WTC11 (cell line): Measurements from ENCODE around the gene KDM2B. TPM values are rescaled to one million over a fixed set of nuclear protein-coding genes. Genes with fewer than 3 reads are reported as not detected.

ENCODE experiments used
- ATAC-seq: fragments of 200-7000 bp; cut with Tn5 transposase; 2 replicates; pipeline ENCODE4 v1.10.0; 2021; ENCODE audit warnings: mild to moderate bottlenecking, moderate library complexity
- CTCF ChIA-PET: fragments of 300-600 bp; sonication (Branson Sonifier 250); formaldehyde crosslinking; loops from one replicate; lab custom pipeline; 2021; ENCODE audit warnings: antibody characterized with exemption; lab: Charles Lee
- POLR2A ChIA-PET: fragments of 350-600 bp; sonication (Branson Sonifier 250); formaldehyde crosslinking; loops from one replicate; lab custom pipeline; 2021; ENCODE audit warnings: antibody characterized with exemption; lab: Charles Lee
- DNase-seq: peaks from one replicate; pipeline ENCODE4 v3.0.0; 2021; ENCODE audit warnings: low spot score
- H3K27ac Mint-ChIP-seq: 2 replicates; pipeline ENCODE4 v1.8.0; 2021; ENCODE audit warnings: mixed read lengths
- H3K27me3 Mint-ChIP-seq: 2 replicates; pipeline ENCODE4 v1.8.0; 2021; ENCODE audit warnings: low read depth, mild to moderate bottlenecking, moderate library complexity, mixed read lengths
- H3K36me3 Mint-ChIP-seq: 2 replicates; pipeline ENCODE4 v1.8.0; 2021; ENCODE audit warnings: mixed read lengths
- H3K4me1 Mint-ChIP-seq: 2 replicates; pipeline ENCODE4 v1.8.0; 2022; ENCODE audit warnings: mixed read lengths
- H3K4me3 Mint-ChIP-seq: 2 replicates; pipeline ENCODE4 v1.8.0; 2021; ENCODE audit warnings: mild to moderate bottlenecking, moderate library complexity, mixed read lengths
- H3K9me3 Mint-ChIP-seq: 2 replicates; pipeline ENCODE4 v1.8.0; 2021; ENCODE audit warnings: mixed read lengths
- CTCF ChIP-seq: fragments of 200-600 bp; IDR thresholded peaks from 2 replicates; pipeline ENCODE4 v1.8.0; 2022; ENCODE audit warnings: antibody characterized with exemption
- ELF4 ChIP-seq: sonication (generic); formaldehyde crosslinking; IDR thresholded peaks from 2 replicates; pipeline ENCODE4 v1.8.1; 2022; ENCODE audit warnings: low read depth, mild to moderate bottlenecking, moderate library complexity, missing genetic modification reagents
- FOXJ3 ChIP-seq: sonication (generic); formaldehyde crosslinking; IDR thresholded peaks from 2 replicates; pipeline ENCODE4 v1.9.0; 2021; ENCODE audit warnings: missing genetic modification reagents, mild to moderate bottlenecking, borderline replicate concordance
- IRF2 ChIP-seq: sonication (generic); formaldehyde crosslinking; IDR thresholded peaks from 2 replicates; pipeline ENCODE4 v1.8.0; 2022; ENCODE audit warnings: low read depth, missing genetic modification reagents, borderline replicate concordance
- MXD4 ChIP-seq: fragments of 250-450 bp; sonication (Bioruptor Pico); IDR thresholded peaks from 2 replicates; pipeline ENCODE4 v1.8.0; 2021; ENCODE audit warnings: mild to moderate bottlenecking, moderate library complexity, borderline replicate concordance
- RORB ChIP-seq: fragments of 250-450 bp; sonication (Bioruptor Pico); IDR thresholded peaks from 2 replicates; pipeline ENCODE4 v1.9.0; 2021; ENCODE audit warnings: mild to moderate bottlenecking
- SMAD4 ChIP-seq: sonication (generic); formaldehyde crosslinking; IDR thresholded peaks from 2 replicates; pipeline ENCODE4 v1.8.0; 2022; ENCODE audit warnings: mild to moderate bottlenecking, missing genetic modification reagents
- TEAD1 ChIP-seq: sonication (generic); formaldehyde crosslinking; IDR thresholded peaks from 2 replicates; pipeline ENCODE4 v1.8.0; 2022; ENCODE audit warnings: mild to moderate bottlenecking, missing genetic modification reagents
- TEAD4 ChIP-seq: sonication (generic); formaldehyde crosslinking; IDR thresholded peaks from 2 replicates; pipeline ENCODE4 v1.8.0; 2022; ENCODE audit warnings: mild to moderate bottlenecking, missing genetic modification reagents
- ZNF138 ChIP-seq: sonication (generic); formaldehyde crosslinking; conservative IDR thresholded peaks from 2 replicates; pipeline ENCODE4 v1.8.1; 2022; ENCODE audit warnings: mild to moderate bottlenecking, moderate library complexity, missing genetic modification reagents
- ZNF532 ChIP-seq: fragments of 250-450 bp; sonication (Bioruptor Pico); IDR thresholded peaks from 2 replicates; pipeline ENCODE4 v1.9.0; 2021; ENCODE audit warnings: mild to moderate bottlenecking, borderline replicate concordance
- total RNA-seq: library from RNA; stranded (reverse); gene quantifications from 3 replicates; pipeline ENCODE4 v1.2.3, GENCODE V29; 2021
- TF ChIP-seq, protein P1 (sequence below): sonication (generic); formaldehyde crosslinking; IDR thresholded peaks from 2 replicates; pipeline ENCODE4 v1.8.0; 2022; ENCODE audit warnings: missing genetic modification reagents
- TF ChIP-seq, protein P2 (sequence below): fragments of 250-450 bp; sonication (Bioruptor Pico); IDR thresholded peaks from 2 replicates; pipeline ENCODE4 v1.9.0; 2021; ENCODE audit warnings: moderate library complexity, mild to moderate bottlenecking, inconsistent platforms, borderline replicate concordance
- TF ChIP-seq, protein P3 (sequence below): sonication (generic); formaldehyde crosslinking; IDR thresholded peaks from 2 replicates; pipeline ENCODE4 v1.8.0; 2022; ENCODE audit warnings: mild to moderate bottlenecking, missing genetic modification reagents

Gene KDM2B
- total RNA-seq, 1 experiment from 2014 or later, result 147 TPM

- TF ChIP-seq, protein P1, sequence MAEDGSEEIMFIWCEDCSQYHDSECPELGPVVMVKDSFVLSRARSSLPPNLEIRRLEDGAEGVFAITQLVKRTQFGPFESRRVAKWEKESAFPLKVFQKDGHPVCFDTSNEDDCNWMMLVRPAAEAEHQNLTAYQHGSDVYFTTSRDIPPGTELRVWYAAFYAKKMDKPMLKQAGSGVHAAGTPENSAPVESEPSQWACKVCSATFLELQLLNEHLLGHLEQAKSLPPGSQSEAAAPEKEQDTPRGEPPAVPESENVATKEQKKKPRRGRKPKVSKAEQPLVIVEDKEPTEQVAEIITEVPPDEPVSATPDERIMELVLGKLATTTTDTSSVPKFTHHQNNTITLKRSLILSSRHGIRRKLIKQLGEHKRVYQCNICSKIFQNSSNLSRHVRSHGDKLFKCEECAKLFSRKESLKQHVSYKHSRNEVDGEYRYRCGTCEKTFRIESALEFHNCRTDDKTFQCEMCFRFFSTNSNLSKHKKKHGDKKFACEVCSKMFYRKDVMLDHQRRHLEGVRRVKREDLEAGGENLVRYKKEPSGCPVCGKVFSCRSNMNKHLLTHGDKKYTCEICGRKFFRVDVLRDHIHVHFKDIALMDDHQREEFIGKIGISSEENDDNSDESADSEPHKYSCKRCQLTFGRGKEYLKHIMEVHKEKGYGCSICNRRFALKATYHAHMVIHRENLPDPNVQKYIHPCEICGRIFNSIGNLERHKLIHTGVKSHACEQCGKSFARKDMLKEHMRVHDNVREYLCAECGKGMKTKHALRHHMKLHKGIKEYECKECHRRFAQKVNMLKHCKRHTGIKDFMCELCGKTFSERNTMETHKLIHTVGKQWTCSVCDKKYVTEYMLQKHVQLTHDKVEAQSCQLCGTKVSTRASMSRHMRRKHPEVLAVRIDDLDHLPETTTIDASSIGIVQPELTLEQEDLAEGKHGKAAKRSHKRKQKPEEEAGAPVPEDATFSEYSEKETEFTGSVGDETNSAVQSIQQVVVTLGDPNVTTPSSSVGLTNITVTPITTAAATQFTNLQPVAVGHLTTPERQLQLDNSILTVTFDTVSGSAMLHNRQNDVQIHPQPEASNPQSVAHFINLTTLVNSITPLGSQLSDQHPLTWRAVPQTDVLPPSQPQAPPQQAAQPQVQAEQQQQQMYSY, result no peak
- no peak for TF ChIP-seq RORB (CRISPR knock-in tag)
- TF ChIP-seq IRF2, result no peak
- TF ChIP-seq, protein P2, sequence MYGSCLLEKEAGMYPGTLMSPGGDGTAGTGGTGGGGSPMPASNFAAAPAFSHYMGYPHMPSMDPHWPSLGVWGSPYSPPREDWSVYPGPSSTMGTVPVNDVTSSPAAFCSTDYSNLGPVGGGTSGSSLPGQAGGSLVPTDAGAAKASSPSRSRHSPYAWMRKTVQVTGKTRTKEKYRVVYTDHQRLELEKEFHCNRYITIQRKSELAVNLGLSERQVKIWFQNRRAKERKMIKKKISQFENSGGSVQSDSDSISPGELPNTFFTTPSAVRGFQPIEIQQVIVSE (CRISPR knock-in tag), result no peak
- no peak for TF ChIP-seq TEAD4
- TF ChIP-seq SMAD4 (CRISPR knock-in tag), result no peak
- TF ChIP-seq TEAD1, result no peak
- TF ChIP-seq CTCF, result no peak
These were observed 156.2 kb downstream of the KDM2B start (continued) for GRCh38 chr12:121424624-121424975.

- Mint-ChIP-seq H3K36me3 (peaks cover 80% of the 10 kb centered on the region), H3K27me3 (no peaks in the 10 kb centered on the region), H3K27ac (no peak overlapping the region; the same call in 1 of the 2 replicates), H3K4me3 (no peak overlapping the region), H3K4me1 (no peaks in the 10 kb centered on the region), H3K9me3 (no peaks in the 10 kb centered on the region)
- ChIA-PET POLR2A (interaction anchor here (0.5 kb wide), 1 partner anchor 212 kb away, joined by 5 read pairs; no protein-coding TSS in a partner anchor), CTCF (interaction anchor here (4.5 kb wide), 1 partner anchor 19 kb away, joined by 22 read pairs; no protein-coding TSS in a partner anchor)
- ATAC-seq (no peak), DNase-seq (no peak)
- TF ChIP-seq RORB (CRISPR knock-in tag) (no peak), FOXJ3 (CRISPR knock-in tag) (no peak), ZNF138 (CRISPR knock-in tag) (no peak), MXD4 (CRISPR knock-in tag) (no peak), CTCF (no peak), ZNF532 (CRISPR knock-in tag) (no peak), ELF4 (CRISPR knock-in tag) (no peak)
- TF ChIP-seq, protein P3, sequence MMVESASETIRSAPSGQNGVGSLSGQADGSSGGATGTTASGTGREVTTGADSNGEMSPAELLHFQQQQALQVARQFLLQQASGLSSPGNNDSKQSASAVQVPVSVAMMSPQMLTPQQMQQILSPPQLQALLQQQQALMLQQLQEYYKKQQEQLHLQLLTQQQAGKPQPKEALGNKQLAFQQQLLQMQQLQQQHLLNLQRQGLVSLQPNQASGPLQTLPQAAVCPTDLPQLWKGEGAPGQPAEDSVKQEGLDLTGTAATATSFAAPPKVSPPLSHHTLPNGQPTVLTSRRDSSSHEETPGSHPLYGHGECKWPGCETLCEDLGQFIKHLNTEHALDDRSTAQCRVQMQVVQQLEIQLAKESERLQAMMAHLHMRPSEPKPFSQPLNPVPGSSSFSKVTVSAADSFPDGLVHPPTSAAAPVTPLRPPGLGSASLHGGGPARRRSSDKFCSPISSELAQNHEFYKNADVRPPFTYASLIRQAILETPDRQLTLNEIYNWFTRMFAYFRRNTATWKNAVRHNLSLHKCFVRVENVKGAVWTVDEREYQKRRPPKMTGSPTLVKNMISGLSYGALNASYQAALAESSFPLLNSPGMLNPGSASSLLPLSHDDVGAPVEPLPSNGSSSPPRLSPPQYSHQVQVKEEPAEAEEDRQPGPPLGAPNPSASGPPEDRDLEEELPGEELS, result no peak
- TF ChIP-seq, protein P1, result no peak
These were observed 156.9 kb downstream of the KDM2B start for GRCh38 chr12:121423682-121424623.
